Skeletal muscle tissue (tissue), 4 donors: ENCODE data around the gene SMIM43. TPM values are rescaled to one million over a fixed set of nuclear protein-coding genes. Genes with fewer than 3 reads are reported as not detected.

Experiments
- H3K27ac ChIP-seq: one replicate; pipeline ENCODE4 v1.7.0; 2013; ENCODE audit warnings: mild to moderate bottlenecking, low read depth, low read length, inconsistent platforms
- H3K27me3 ChIP-seq, 3 donors: one replicate each; pipeline ENCODE4 v1.7.0; 2013; ENCODE audit warnings: low read length in 3 of 3; ENCODE audit not compliant: control insufficient read depth in 3 of 3, insufficient read depth in 3 of 3
- H3K36me3 ChIP-seq, 3 donors: one replicate each; pipeline ENCODE4 v1.7.0; 2013; ENCODE audit warnings: low read length in 3 of 3; ENCODE audit not compliant: control insufficient read depth in 3 of 3, insufficient read depth in 3 of 3
- H3K4me1 ChIP-seq, 3 donors: one replicate each; pipeline ENCODE4 v1.7.0; 2013; ENCODE audit warnings: low read length in 3 of 3, mild to moderate bottlenecking in 3 of 3; ENCODE audit not compliant: control insufficient read depth in 3 of 3, insufficient read depth in 3 of 3
- H3K4me3 ChIP-seq, 3 donors: one replicate each; pipeline ENCODE4 v1.7.0; 2013; ENCODE audit warnings: low read length in 3 of 3
- H3K9ac ChIP-seq, 3 donors: one replicate each; pipeline ENCODE4 v1.7.0; 2013; ENCODE audit warnings: low read length in 3 of 3, mild to moderate bottlenecking in 3 of 3, moderate library complexity in 2 of 3, low read depth in 1 of 3
- H3K9me3 ChIP-seq, 3 donors: one replicate each; pipeline ENCODE4 v1.7.0; 2013; ENCODE audit warnings: low read length in 3 of 3; ENCODE audit not compliant: control insufficient read depth in 3 of 3
- total RNA-seq: library from RNA; depleted of rRNA; stranded (reverse); fragments of >200 nt; gene quantifications from one replicate; pipeline ENCODE4 v1.2.3, GENCODE V29; 2014
- donor health status: Osteomylitis.

The SMIM43 gene
- total RNA-seq, 1 donor from 2014 or later: 2.6 TPM

DNA sequence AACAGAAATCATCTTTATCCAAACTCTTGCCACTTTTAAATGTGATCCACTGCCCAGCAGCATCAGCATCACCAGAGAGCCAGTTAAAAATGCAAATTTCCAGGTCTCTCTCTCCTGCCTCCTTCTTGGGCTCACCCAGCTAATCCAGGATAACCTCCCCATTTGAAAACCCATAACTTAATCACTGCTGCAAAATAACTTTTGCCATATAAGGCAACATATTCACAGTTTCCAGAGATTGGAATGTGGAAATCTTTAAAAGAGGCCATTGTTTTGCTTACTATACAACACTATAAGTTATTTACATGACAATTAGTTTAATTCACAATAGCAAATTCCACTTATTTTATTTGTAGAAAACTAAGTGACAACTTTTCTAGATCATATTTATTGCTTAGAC is 31.3 kb upstream of the SMIM43 start:
- H3K9ac ChIP-seq: no peak overlapping the region
- H3K27me3 ChIP-seq: no peaks in the 10 kb centered on the region
- H3K9me3 ChIP-seq: no peaks in the 10 kb centered on the region
- peaks cover 0 to 4% (median 3%) of the 10 kb centered on the region in 3 donors for H3K4me1 ChIP-seq
- H3K4me3 ChIP-seq: no peak overlapping the region
- H3K27ac ChIP-seq: no peak overlapping the region
- H3K36me3 ChIP-seq: no peaks in the 10 kb centered on the region

- Histone ChIP-seq H3K27ac (no peak overlapping the region), H3K9ac (no peak overlapping the region), H3K4me3 (no peak overlapping the region), H3K4me1 (no peaks in the 10 kb centered on the region), H3K36me3 (no peaks in the 10 kb centered on the region), H3K9me3 (no peaks in the 10 kb centered on the region), H3K27me3 (no peaks in the 10 kb centered on the region)
These were observed 29.7 kb upstream of the SMIM43 start for GRCh38 chr4:121794505-121795188.

DNA sequence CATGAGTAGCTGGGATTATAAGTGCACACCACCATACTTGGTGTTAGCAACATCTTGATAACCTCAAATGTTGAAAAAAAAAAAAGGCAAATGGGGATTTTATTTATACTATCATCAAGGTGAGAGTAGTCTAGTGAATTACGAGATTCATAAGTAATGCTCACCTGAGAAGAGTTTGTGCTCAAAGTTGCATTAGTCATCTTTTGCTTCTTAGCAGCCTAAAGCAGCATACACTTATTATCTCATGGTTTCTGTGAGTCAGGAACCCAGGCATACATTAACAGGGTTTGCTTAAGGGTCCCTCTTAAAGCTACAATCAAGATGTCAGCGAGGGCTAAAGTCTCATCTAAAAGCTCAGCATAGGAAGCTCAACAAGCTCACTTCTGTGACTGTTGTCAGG is 28.0 kb upstream of the SMIM43 start:
- Histone ChIP-seq H3K4me3 (no peak overlapping the region), H3K36me3 (no peaks in the 10 kb centered on the region), H3K9me3 (no peaks in the 10 kb centered on the region), H3K9ac (no peak overlapping the region), H3K27me3 (peaks cover 0 to 2% (median 0%) of the 10 kb centered on the region in 3 donors), H3K4me1 (no peaks in the 10 kb centered on the region), H3K27ac (no peak overlapping the region)

GRCh38 chr4:121791481-121791880 is 26.5 kb upstream of the SMIM43 start:
- no peak overlapping the region for H3K9ac ChIP-seq

DNA sequence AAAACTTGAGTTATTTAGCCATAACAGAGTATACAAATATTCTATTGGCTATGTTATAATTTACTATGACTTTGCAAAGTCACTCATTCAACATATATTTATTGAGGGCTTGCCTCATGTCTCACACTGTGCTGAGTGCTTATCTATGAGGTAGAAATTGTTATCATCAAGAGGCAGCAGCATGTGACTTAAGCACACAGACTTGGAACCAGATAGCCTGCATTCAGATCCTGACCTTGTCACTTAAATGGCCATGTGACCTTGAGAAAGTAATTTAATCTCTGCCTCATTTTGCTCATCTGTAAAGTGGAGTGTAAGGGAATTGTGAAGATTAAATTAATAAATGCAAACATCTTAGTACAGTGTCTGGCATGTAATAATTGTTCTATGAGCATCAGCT is 26.0 kb upstream of the SMIM43 start:
- Histone ChIP-seq H3K9ac (no peak overlapping the region), H3K9me3 (no peaks in the 10 kb centered on the region), H3K4me3 (no peak overlapping the region), H3K27ac (no peak overlapping the region), H3K4me1 (no peaks in the 10 kb centered on the region), H3K27me3 (peaks cover 0 to 2% (median 0%) of the 10 kb centered on the region in 3 donors), H3K36me3 (no peaks in the 10 kb centered on the region)

More at GRCh38 chr4:121791481-121791880, 26.5 kb upstream of the SMIM43 start:
- no peaks in the 10 kb centered on the region for H3K4me1 ChIP-seq
- no peak overlapping the region for H3K27ac ChIP-seq
- peaks cover 0 to 2% (median 0%) of the 10 kb centered on the region in 3 donors for H3K27me3 ChIP-seq
- no peak overlapping the region for H3K4me3 ChIP-seq
- no peaks in the 10 kb centered on the region for H3K9me3 ChIP-seq
- no peaks in the 10 kb centered on the region for H3K36me3 ChIP-seq

GRCh38 chr4:121789960-121790829 is 25.2 kb upstream of the SMIM43 start:
- H3K27ac ChIP-seq: no peak overlapping the region
- H3K27me3 ChIP-seq: peaks cover 0 to 2% (median 0%) of the 10 kb centered on the region in 3 donors
- no peaks in the 10 kb centered on the region for H3K4me1 ChIP-seq
- H3K36me3 ChIP-seq: no peaks in the 10 kb centered on the region
- H3K9me3 ChIP-seq: no peaks in the 10 kb centered on the region
- H3K9ac ChIP-seq: no peak overlapping the region
- H3K4me3 ChIP-seq: no peak overlapping the region

DNA sequence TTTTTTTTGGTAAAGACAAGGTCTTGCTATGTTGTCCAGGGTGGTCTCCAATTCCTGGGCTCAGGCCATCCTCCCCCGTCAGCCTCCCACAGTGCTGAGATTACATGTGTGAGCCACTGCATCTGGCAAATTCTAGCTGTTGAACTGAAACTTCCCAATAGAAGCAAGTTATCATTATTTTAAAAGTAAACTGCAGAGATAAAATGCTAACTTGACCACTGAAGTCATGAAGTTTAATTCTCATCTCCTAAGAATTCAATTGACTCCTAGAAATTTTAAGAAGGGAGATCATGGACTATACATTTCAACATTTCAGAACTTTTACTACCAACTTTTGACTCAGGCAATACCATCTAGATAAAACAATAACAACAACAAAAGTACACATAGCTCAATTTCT is 24.5 kb upstream of the SMIM43 start:
- Histone ChIP-seq H3K9me3 (peaks cover 0 to 4% (median 0%) of the 10 kb centered on the region in 3 donors), H3K27ac (no peak overlapping the region), H3K9ac (no peak overlapping the region), H3K4me3 (no peak overlapping the region), H3K4me1 (no peaks in the 10 kb centered on the region), H3K36me3 (no peaks in the 10 kb centered on the region), H3K27me3 (peaks cover 0 to 2% (median 0%) of the 10 kb centered on the region in 3 donors)

DNA sequence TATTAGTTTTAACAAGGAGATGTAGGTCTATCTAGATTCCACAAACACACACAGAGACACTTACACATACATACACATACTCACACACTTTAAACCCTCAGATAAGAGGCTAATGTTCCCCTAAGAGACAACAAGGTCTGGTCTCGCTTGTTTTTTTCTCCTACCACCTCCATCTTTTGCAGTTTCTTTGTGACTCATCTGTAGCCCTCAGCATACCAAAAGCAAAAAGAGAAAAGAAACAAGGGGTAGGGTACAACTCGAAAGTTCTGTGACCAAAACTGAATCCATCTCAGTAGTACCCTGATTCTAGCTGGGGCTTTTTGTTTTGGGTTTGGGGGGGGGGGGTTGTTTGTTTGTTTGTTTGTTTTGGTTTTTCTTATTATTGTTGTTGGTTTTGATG is 23.9 kb upstream of the SMIM43 start:
- no peak overlapping the region for H3K27ac ChIP-seq
- H3K9ac ChIP-seq: no peak overlapping the region
- peaks cover 0 to 2% (median 0%) of the 10 kb centered on the region in 3 donors for H3K27me3 ChIP-seq
- no peak overlapping the region for H3K4me3 ChIP-seq
- no peaks in the 10 kb centered on the region for H3K4me1 ChIP-seq
- H3K9me3 ChIP-seq: peaks cover 0 to 4% (median 0%) of the 10 kb centered on the region in 3 donors
- no peaks in the 10 kb centered on the region for H3K36me3 ChIP-seq

DNA sequence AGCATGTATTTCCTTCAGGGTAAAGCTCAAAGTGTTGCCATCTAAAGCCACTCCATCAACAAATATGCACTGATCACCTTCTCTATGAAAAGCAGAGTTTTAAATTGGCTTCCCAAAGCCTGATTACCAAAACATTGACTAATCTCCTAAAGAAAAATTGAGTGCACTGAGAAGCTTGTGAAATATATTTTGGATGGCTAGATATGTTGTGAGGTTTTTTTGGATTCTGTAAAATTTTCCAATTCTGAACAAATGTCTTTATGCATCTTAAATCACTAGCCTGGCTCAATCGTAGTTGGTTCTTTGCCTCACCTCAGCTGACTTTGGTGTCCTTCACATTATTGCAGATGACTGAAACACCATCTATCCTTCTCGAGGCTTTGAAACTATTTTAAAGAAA is 21.3 kb upstream of the SMIM43 start:
- Histone ChIP-seq H3K9ac (no peak overlapping the region), H3K4me3 (no peak overlapping the region), H3K27ac (no peak overlapping the region), H3K36me3 (no peaks in the 10 kb centered on the region), H3K4me1 (no peaks in the 10 kb centered on the region), H3K27me3 (peaks cover 0 to 2% (median 0%) of the 10 kb centered on the region in 3 donors), H3K9me3 (peaks cover 0 to 4% (median 0%) of the 10 kb centered on the region in 3 donors)

- H3K36me3 ChIP-seq: no peaks in the 10 kb centered on the region
- peaks cover 0 to 4% (median 0%) of the 10 kb centered on the region in 3 donors for H3K9me3 ChIP-seq
- H3K4me3 ChIP-seq: no peak overlapping the region
- H3K27ac ChIP-seq: no peak overlapping the region
- no peaks in the 10 kb centered on the region for H3K4me1 ChIP-seq
- no peak overlapping the region for H3K9ac ChIP-seq
- peaks cover 0 to 2% (median 0%) of the 10 kb centered on the region in 3 donors for H3K27me3 ChIP-seq
These were observed 20.5 kb upstream of the SMIM43 start for GRCh38 chr4:121785479-121785878.
